Activated B cell treated with CpG ODN at 0.5 μM for 24 hours (primary cell): Measurements from ENCODE around the gene SDK2. TPM values are rescaled to one million over a fixed set of nuclear protein-coding genes. Genes with fewer than 3 reads are reported as not detected.

Experiments
- ATAC-seq: fragments of 200-7000 bp; cut with Tn5 transposase; one replicate; pipeline ENCODE4 v1.10.0; 2021; ENCODE audit warnings: low read depth, mild to moderate bottlenecking, moderate library complexity
- CTCF ChIA-PET: fragments of 350-600 bp; sonication (Branson Sonifier 250); formaldehyde crosslinking; loops from one replicate; lab custom pipeline; 2021; ENCODE audit warnings: antibody characterized with exemption; lab: Charles Lee
- POLR2A ChIA-PET: fragments of 350-600 bp; sonication (Branson Sonifier 250); formaldehyde crosslinking; loops from one replicate; lab custom pipeline; 2021; ENCODE audit warnings: antibody characterized with exemption; lab: Charles Lee
- DNase-seq: peaks from one replicate; pipeline ENCODE4 v3.0.0; 2022
- H3K27ac Mint-ChIP-seq: one replicate; pipeline ENCODE4 v1.8.0; 2020; ENCODE audit warnings: mixed read lengths
- H3K27me3 Mint-ChIP-seq: one replicate; pipeline ENCODE4 v1.8.0; 2021; ENCODE audit warnings: mixed read lengths
- H3K36me3 Mint-ChIP-seq: one replicate; pipeline ENCODE4 v1.8.0; 2021; ENCODE audit warnings: low read depth, mixed read lengths
- H3K4me1 Mint-ChIP-seq: one replicate; pipeline ENCODE4 v1.8.0; 2021; ENCODE audit warnings: mixed read lengths
- H3K4me3 Mint-ChIP-seq: one replicate; pipeline ENCODE4 v1.8.0; 2020; ENCODE audit warnings: mild to moderate bottlenecking, mixed read lengths
- H3K9me3 Mint-ChIP-seq: one replicate; pipeline ENCODE4 v1.8.0; 2020; ENCODE audit warnings: mixed read lengths
- intact Hi-C: fragments of 100-400 bp; cut with micrococcal nuclease; formaldehyde crosslinking; loops from one replicate; pipeline ENCODE4 v1.15.1; 2024
- total RNA-seq: library from RNA; stranded (reverse); gene quantifications from 2 replicates; pipeline ENCODE4 v1.2.3, GENCODE V29; 2022
- TF ChIP-seq, protein P1 (sequence below): fragments of 200-600 bp; IDR thresholded peaks from one replicate; pipeline ENCODE4 v1.8.0; 2022; ENCODE audit warnings: antibody characterized with exemption, mild to moderate bottlenecking

SDK2 gene
- total RNA-seq, 1 donor from 2014 or later: 2.5 TPM

DNA sequence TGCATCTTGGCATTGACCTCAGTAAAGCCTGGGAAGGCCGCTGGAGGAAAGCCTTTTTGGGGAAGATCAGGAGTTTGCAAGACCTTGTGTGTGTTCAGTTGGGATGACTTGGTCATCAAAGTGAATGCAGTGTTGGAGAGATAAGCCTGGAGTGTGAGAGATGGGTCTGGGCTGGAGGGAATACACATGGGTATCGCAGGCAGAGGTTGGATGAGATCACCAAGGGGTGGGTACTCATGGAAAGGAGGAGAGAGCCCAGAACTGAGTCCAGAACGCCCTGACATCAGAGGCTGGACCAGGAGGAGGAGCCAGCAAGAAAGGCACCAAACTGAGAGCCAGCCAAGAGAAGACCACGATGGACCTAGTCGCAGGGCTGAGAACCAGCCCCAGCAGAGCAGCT is 35.2 kb downstream of the SDK2 start:
- H3K4me3 Mint-ChIP-seq: no peak overlapping the region
- TF ChIP-seq, protein P1, sequence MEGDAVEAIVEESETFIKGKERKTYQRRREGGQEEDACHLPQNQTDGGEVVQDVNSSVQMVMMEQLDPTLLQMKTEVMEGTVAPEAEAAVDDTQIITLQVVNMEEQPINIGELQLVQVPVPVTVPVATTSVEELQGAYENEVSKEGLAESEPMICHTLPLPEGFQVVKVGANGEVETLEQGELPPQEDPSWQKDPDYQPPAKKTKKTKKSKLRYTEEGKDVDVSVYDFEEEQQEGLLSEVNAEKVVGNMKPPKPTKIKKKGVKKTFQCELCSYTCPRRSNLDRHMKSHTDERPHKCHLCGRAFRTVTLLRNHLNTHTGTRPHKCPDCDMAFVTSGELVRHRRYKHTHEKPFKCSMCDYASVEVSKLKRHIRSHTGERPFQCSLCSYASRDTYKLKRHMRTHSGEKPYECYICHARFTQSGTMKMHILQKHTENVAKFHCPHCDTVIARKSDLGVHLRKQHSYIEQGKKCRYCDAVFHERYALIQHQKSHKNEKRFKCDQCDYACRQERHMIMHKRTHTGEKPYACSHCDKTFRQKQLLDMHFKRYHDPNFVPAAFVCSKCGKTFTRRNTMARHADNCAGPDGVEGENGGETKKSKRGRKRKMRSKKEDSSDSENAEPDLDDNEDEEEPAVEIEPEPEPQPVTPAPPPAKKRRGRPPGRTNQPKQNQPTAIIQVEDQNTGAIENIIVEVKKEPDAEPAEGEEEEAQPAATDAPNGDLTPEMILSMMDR: no peak
- H3K9me3 Mint-ChIP-seq: no peaks in the 10 kb centered on the region
- H3K27me3 Mint-ChIP-seq: no peaks in the 10 kb centered on the region
- POLR2A ChIA-PET: no interaction called here
- CTCF ChIA-PET: no interaction called here
- ATAC-seq (no peak), DNase-seq (no peak)
- H3K4me1 Mint-ChIP-seq: peaks cover 15% of the 10 kb centered on the region
- intact Hi-C loops: no loop called here
- no peak overlapping the region for H3K27ac Mint-ChIP-seq
- H3K36me3 Mint-ChIP-seq: no peaks in the 10 kb centered on the region

- ChIA-PET POLR2A (no interaction called here), CTCF (no interaction called here)
- ATAC-seq: no peak
- Mint-ChIP-seq H3K4me3 (no peak overlapping the region), H3K4me1 (peaks cover 5% of the 10 kb centered on the region), H3K27me3 (no peaks in the 10 kb centered on the region), H3K36me3 (no peaks in the 10 kb centered on the region), H3K27ac (no peak overlapping the region), H3K9me3 (no peaks in the 10 kb centered on the region)
- intact Hi-C loops: no loop called here
- TF ChIP-seq, protein P1: no peak
- no peak for DNase-seq
Observed at GRCh38 chr17:73605444-73605843, 38.8 kb downstream of the SDK2 start.

GRCh38 chr17:73604476-73604875 is 39.8 kb downstream of the SDK2 start:
- Mint-ChIP-seq H3K36me3 (no peaks in the 10 kb centered on the region), H3K4me3 (no peak overlapping the region)

GRCh38 chr17:73603971-73604370 is 40.3 kb downstream of the SDK2 start:
- no peaks in the 10 kb centered on the region for H3K36me3 Mint-ChIP-seq
- H3K27me3 Mint-ChIP-seq: no peaks in the 10 kb centered on the region
- ChIA-PET POLR2A (interaction anchor here (1.0 kb wide), 1 partner anchor 13 kb away, joined by 3 read pairs; no protein-coding TSS in a partner anchor), CTCF (no interaction called here)
- intact Hi-C loops: no loop called here
- H3K27ac Mint-ChIP-seq: no peak overlapping the region
- H3K9me3 Mint-ChIP-seq: no peaks in the 10 kb centered on the region
- ATAC-seq (no peak), DNase-seq (no peak)
- TF ChIP-seq, protein P1: no peak
- H3K4me1 Mint-ChIP-seq: peaks cover 3% of the 10 kb centered on the region
- H3K4me3 Mint-ChIP-seq: no peak overlapping the region

More at GRCh38 chr17:73604476-73604875, 39.8 kb downstream of the SDK2 start:
- TF ChIP-seq, protein P1: no peak
- peaks cover 5% of the 10 kb centered on the region for H3K4me1 Mint-ChIP-seq
- intact Hi-C loops: no loop called here
- DNase-seq (no peak), ATAC-seq (no peak)
- H3K27me3 Mint-ChIP-seq: no peaks in the 10 kb centered on the region
- ChIA-PET CTCF (no interaction called here), POLR2A (interaction anchor here (1.0 kb wide), 1 partner anchor 13 kb away, joined by 3 read pairs; no protein-coding TSS in a partner anchor)
- H3K9me3 Mint-ChIP-seq: no peaks in the 10 kb centered on the region
- H3K27ac Mint-ChIP-seq: no peak overlapping the region

DNA sequence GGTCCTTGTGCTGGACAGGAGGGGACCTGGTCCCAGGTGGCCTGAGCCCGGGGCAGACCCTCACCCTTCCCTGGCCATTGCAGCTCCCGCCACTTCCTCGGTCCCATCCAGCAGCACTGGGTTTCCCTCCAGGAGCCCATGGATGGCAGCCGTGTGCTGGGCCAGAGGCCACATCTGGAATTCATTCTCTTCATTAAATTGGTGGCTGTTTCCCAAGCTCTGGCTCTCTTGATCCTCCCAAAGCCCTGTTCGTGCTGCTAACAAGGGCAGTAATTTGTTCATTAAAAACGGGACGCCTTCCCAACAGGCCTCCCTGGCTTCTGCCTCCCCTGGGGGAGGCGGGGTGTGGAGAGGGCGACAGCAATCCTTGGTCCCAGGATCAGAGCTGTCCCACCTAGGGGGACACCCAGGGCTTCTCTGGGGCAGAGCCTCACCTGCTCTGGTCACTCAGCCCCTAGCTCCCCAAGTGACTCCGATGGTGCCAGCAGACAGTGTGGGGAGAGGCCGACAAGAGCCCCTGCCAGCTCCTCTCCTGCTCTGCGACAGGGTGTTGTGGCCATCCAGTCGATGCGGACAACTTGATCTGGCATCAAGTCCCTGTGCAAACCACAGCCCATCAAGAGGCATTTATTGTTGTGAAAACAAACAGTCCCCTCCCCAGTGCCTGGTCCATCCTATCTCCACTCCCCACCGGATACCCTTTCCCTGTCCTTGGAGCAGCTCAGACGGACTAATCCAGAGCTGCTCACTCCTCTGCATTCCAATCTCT is 44.0 kb downstream of the SDK2 start:
- Mint-ChIP-seq H3K9me3 (no peaks in the 10 kb centered on the region), H3K27me3 (no peaks in the 10 kb centered on the region), H3K4me3 (no peak overlapping the region), H3K27ac (no peak overlapping the region), H3K4me1 (peaks cover 36% of the 10 kb centered on the region), H3K36me3 (no peaks in the 10 kb centered on the region)
- DNase-seq (no peak), ATAC-seq (no peak)
- ChIA-PET POLR2A (no interaction called here), CTCF (no interaction called here)
- intact Hi-C loops: no loop called here
- TF ChIP-seq, protein P1: no peak
